Fibroblast of lung (primary cell): ENCODE data around the gene MTHFSD.

Source experiments
- EZH2 ChIP-seq: IDR thresholded peaks from 2 replicates; pipeline ENCODE4 v1.5.1; 2012; ENCODE audit warnings: low read length, control low read depth, mild to moderate bottlenecking; ENCODE audit errors: missing control alignments
- TF ChIP-seq, protein P1 (sequence below), 2 donors: IDR thresholded peaks in 1 of 2; conservative IDR thresholded peaks in 1 of 2; 1 replicate in 1 of 2; 2 replicates in 1 of 2; pipeline ENCODE4 v1.5.1; 2011 to 2012; ENCODE audit warnings: low read length in 2 of 2, control low read depth in 1 of 2, inconsistent platforms in 1 of 2, low read depth in 1 of 2, mild to moderate bottlenecking in 1 of 2

DNA sequence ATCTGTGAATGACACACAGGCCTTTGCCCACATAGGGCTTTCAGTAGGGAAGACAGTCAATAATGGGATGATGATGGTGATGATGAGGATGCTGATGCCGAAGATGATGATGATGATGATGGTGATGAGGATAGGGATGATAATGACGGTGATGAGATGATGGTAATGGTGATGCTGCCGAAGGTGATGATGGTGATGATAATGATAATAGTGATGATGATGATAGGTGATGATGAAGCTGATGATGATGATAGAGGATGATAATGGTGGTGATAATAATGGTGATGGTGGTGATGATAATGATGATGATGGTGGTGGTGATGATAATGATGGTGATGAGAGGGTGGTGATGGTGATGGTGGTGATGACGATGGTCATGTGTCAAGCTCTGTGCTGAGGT lies 36.2 kb upstream of the MTHFSD start:
- TF ChIP-seq, protein P1, sequence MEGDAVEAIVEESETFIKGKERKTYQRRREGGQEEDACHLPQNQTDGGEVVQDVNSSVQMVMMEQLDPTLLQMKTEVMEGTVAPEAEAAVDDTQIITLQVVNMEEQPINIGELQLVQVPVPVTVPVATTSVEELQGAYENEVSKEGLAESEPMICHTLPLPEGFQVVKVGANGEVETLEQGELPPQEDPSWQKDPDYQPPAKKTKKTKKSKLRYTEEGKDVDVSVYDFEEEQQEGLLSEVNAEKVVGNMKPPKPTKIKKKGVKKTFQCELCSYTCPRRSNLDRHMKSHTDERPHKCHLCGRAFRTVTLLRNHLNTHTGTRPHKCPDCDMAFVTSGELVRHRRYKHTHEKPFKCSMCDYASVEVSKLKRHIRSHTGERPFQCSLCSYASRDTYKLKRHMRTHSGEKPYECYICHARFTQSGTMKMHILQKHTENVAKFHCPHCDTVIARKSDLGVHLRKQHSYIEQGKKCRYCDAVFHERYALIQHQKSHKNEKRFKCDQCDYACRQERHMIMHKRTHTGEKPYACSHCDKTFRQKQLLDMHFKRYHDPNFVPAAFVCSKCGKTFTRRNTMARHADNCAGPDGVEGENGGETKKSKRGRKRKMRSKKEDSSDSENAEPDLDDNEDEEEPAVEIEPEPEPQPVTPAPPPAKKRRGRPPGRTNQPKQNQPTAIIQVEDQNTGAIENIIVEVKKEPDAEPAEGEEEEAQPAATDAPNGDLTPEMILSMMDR (conservative IDR thresholded peaks at IDR 0.05 in 1 of 2, IDR thresholded peaks at IDR 0.05 in 1 of 2; ENCODE audit: low read depth in 1 of 2, low read length in 2 of 2) = no peak
- no peak for TF ChIP-seq EZH2
